HS-27A (cell line): ENCODE results near the gene CDK13.
A peak's percentile ranks its signal among the peaks of the same experiment; 100 is the strongest.
"Not testable (repeated sequence)": the region's sequence is repeated elsewhere in the genome, so short reads cannot be mapped to it uniquely, and the experiment has no call there.

Source experiments
- DNase-seq: peaks from one replicate; pipeline ENCODE4 v3.0.0-alpha.2; 2012; ENCODE audit warnings: low read depth, missing footprints

The CDK13 gene

DNA sequence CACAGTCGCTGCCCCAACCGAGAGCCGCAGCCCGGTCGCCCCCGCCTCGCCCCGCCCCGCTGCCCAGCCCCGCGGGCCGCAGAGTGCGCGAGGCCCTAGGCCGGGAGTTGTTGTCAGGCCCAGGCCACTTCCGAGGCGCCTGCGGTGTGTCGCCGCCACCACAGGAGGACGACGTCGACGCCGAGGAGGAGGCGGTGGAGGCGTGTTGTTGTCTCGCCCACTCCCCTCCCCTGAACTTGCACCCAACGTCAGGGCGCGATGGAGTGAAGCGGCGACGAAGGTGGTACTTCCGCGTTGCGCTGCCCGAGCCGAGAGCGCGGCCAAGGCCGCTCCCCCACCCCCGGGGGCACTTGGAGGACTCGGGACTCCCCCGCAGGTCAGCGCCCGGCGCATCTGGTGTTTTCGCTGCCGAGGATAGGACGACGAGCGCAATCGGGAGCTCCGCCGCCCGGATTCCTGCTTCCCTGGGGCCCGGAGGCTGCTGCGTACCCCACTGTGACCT, at the start of gene CDK13:
Gene CDK13, plus strand, starts transcription at position 286 of the 502 bp plus-strand sequence. CDS start 386 bp downstream, outside the sequence.
- no peak for DNase-seq

GRCh38 chr7:39904077-39904486, 46.0 kb upstream of the CDK13 start:
- DNase-seq = peak; percentile 3

DNA sequence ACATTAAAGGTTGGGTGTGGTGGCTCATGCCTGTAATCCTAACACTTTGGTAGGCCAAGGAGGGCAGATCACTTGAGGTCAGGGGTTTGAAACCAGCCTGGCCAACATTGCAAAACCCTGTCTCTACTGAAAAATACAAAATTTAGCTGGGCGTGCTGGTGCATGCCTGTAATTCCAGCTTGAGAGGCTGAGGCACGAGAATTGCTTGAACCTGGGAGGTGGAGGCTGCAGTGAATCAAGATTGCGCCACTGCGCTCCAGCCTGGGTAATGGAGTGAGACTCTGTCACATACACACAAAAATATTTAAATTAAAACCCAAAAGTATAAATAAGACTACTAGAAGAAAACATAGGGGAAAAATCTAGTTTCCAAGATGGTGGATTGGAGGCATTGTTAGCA, 41.9 kb upstream of the CDK13 start:
- DNase-seq = no peak

DNA sequence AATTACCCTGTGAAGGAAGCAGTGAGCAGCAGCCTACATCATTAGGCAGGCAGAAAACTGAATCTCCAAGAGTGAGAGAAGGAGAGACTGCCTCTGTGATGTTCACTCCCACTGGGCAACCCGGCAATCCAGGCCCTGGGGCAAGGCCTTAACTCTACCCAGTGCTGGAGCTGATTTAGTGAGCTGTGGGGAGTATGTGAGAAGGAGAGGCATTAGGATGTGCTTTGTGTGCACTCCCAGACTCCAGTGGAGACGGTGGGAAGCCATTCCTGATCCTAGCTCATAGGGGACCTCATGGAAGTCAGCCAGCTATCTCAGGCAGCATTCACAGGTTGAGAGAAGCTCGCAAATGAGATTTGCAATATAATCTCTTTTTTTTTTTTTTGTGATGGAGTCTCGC, 41.1 kb upstream of the CDK13 start:
- DNase-seq = no peak

DNA sequence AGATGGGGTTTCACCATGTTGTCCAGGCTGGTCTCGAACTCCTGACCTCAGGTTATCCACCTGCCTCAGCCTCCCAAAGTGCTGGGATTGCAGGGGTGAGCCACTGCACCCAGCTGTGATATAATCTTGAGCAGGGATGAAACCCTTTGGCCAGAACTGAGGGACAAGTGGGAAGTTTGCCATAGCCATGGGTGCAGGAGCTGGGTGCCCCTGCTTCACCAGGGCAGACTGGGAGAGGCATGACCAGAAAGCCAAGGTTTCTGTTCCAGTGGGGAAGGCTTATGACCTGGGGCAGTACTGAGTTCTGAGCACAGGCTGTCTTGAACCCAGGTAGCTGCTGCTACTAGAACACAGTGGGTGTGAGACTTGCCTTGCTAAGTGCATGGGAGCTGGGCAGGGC, 40.5 kb upstream of the CDK13 start:
- no peak for DNase-seq

DNA sequence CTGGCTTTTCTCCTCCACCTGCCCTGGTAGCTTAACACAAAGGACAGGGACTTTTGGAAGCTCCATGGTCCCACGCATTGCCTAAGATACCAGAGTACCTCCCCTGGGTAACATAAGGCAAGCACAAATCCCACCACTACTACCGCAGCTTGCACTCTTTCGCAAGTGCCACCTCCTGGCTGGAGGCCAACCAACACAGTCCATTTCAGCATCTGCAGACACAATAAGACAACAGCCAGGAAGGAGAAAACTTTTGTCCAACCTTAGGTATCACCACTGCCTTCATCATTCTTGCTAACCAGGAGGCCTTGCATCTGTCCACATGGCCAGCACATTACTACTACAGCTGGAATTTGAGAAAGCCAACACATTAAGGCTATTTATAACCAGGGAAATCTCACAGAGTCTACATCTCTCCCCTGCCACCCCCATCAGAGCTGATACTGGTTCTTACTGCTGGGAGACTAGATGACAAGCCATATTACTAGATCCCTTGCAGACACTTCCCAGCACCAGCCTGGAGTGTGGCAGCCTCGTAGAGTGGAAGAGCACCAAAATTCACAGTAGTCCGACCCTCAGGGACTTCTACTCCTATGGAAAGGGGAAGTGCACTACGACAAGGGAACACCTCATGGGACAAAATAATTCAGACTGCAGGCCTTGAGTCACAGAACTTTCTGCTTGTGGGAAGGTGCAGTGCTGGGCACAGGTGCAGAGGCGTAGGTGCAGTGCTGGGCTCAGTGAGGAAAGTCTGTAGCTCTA, 39.8 kb upstream of the CDK13 start:
- no peak for DNase-seq

DNA sequence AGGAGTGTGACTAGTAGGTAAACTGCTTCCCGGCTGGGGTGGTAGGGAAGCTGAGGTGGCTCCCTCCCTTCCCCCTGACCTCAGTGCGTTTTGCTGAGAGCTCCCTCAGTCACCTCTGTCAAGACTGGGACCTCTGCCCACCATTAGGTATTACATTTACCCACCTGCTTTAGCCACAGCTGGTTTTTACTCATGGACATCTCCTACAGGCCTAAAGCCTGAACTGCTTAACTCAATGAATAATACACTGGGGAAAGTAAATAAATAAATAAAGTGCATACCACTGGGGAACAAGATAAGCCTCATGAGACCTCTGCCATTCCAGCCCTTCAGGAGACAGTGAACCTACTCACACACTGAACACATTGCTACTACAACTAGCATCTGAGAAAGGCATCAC, 38.9 kb upstream of the CDK13 start:
- DNase-seq = no peak

- not testable (repeated sequence) for DNase-seq
Observed at GRCh38 chr7:39915847-39916246, 34.2 kb upstream of the CDK13 start.

- no peak for DNase-seq
Observed at GRCh38 chr7:39919646-39920045, 30.4 kb upstream of the CDK13 start.

DNA sequence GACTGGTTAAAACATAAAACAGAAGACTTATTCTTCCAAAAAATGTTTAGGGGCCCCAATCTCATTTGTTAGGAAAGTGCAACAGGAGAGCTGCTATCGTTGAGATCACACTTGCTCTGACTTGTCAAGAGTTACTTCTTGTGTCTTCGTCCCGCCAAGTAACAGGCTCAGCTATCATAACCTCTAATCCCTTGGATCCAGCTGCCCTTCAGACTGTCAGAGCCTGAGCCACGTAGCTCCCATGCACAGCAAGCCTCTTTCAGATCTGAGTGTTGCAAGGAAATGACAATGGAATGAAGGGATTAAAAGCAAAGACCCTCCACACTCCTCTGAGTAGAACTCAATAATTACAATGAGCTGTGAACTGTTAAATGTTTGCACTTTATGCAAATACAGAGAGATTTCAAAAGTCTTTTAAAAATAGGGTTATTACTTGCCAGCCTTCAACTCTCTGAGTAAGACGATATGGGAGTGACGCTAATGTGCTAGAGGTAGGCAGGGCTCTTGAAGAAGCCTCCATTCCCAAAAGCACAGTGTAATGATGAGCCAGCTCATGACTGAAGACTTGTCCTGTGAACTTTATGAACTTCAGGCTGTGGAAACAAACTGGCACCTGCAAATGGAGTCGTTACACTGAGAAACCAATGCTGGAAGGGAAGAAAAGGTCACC, 28.4 kb upstream of the CDK13 start:
- DNase-seq = no peak

GRCh38 chr7:39922580-39922979, 27.5 kb upstream of the CDK13 start:
- DNase-seq = no peak

- no peak for DNase-seq
Observed at GRCh38 chr7:39923091-39923490, 27.0 kb upstream of the CDK13 start.

DNA sequence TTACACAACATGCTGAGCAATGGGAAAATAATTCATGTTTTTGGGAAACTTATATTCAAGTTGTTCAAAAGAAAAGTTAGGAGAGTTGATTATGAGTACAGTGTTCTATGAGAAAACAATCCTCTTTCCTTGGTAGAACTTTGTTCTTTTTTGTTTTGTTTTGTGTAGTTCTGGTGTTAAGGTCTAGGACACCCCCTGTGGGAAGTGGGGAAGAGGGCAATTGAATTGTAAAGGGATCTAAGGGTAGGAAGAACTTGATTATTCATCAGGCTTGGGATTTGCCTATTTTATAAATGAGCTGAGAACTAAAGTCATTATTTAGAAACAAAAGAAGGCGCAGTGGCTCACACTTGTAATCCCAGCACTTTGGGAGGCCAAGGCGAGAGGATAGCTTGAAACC, 25.9 kb upstream of the CDK13 start:
- DNase-seq = no peak

- DNase-seq = no peak
Observed at GRCh38 chr7:39926111-39926510, 23.9 kb upstream of the CDK13 start.

DNA sequence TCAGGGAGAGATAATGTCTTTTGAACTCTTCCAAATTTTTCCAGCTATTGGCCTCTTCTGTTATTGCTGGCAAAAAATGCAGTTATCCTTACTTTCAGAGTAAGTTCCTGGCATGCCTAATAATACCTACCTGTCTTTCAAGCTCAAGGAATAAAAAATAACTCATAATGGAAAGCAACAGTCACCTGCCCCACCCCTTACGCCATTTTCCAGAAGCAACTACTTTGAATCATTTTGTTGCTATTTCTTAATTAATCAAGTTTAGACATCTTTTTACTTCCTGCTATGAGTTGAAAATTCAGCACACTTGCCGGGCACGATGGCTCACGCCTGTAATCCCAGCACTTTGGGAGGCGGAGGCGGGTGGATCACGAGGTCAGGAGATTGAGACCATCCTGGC, 23.0 kb upstream of the CDK13 start:
- DNase-seq = no peak

- no peak for DNase-seq
Observed at GRCh38 chr7:39934132-39934531, 15.9 kb upstream of the CDK13 start.

GRCh38 chr7:39936761-39937160, 13.3 kb upstream of the CDK13 start:
- no peak for DNase-seq

DNA sequence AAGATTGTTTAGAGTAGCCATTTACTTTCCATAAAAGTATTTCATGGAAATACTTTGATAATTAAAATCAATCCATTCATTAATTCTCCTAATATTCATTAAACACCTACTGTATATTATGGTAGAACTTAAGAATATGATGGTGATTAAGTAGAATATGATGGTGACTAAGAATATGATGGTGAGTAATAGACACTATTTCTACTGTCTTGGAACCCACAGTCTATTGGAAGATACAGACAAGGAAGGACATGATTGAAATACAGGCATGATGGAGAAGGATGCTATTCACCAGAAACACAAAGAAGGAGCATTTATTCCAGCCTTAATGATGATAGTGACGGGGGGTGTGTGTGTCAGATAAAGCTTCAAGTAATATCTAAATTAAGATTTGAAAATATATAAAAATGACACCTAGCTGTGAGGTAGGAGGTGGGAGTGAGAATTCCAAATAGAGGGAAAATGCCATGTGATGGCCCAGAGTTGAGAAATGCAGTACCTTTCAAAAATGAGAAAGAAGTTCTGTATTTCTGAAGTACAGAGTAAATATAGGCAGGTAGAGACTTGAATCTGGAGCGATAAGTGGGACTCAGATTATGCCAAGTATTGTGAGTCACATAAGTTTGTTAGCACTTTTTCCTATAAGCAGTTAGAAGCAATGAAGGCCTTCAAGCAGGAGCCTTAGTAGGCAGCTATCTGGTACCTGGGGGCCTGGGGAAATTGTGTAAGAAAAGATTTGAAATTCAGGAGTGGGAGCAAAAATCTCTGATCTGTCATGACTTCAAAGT, 12.5 kb upstream of the CDK13 start:
- DNase-seq = no peak

DNA sequence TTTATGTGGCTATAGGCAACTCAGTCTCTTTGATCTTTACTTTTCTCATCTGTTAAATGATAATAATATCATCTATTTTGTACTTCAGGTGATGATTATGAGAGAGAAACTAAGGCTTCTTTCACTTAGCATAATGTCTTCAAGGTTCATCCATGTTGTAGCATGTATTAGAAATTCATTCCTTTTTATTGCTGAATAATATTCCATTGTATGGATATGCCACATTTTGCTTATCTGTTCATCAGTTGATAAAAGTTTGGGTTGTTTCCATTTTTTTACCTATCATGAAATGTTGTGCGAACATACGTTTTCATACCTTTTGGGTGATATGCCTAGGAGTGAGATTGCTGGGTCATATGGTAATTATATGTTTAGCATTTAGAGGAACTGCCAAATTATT, 7.2 kb upstream of the CDK13 start:
- no peak for DNase-seq

DNA sequence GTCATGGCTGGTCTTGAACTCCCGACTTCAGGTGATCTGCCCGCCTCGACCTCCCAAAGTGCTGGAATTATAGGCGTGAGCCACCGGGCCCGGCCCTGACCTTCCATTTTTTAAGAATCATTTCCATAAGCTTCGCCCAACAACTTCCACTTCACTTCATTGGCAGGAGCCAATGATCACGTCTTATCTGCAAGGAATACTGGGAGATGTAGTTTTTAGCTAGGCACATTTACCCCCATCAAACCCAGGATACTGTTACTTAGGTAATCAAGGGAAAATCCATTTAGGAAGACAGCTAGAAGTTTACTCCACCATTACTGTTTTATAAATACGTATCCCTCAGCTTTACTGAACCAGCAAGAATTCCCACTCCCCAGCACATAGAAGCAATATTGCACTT, 3.4 kb upstream of the CDK13 start:
- DNase-seq = no peak

GRCh38 chr7:39948375-39948955, 1.6 kb upstream of the CDK13 start:
- no peak for DNase-seq
